Spleen (tissue), 7 donors: ENCODE results near the gene PLEKHA7.

Experiments used
- POLR2A ChIP-seq, 3 donors: fragments of 450-650 bp; IDR thresholded peaks; one replicate each; pipeline ENCODE4 v1.5.1; 2017; ENCODE audit warnings: antibody characterized with exemption in 3 of 3, mild to moderate bottlenecking in 1 of 3
- POLR2AphosphoS5 ChIP-seq, 3 donors: sonication (generic); formaldehyde crosslinking; IDR thresholded peaks; one replicate each; pipeline ENCODE4 v1.5.1; 2017; ENCODE audit warnings: antibody characterized with exemption in 3 of 3
- TF ChIP-seq, protein P1 (sequence below), 11 experiments: fragments of 200-600 bp in 7 of 11; fragments of 450-650 bp in 4 of 11; sonication (generic) in 4 of 11; IDR thresholded peaks in 8 of 11; conservative IDR thresholded peaks in 3 of 11; 1 replicate in 7 of 11; 2 replicates in 4 of 11; pipeline versions ENCODE4 v1.4.0 to v1.8.0; 2016 to 2021; ENCODE audit warnings: antibody characterized with exemption in 11 of 11, inconsistent platforms in 4 of 11, mild to moderate bottlenecking in 1 of 11
- donor health status: DM: no; HTN: no; CAD: no; lungs with moderate emphysema.
- donor health status: DM: no; HTN: no; CAD: no.
- donor health status: DM: no; HTN: no; CAD: no.

DNA sequence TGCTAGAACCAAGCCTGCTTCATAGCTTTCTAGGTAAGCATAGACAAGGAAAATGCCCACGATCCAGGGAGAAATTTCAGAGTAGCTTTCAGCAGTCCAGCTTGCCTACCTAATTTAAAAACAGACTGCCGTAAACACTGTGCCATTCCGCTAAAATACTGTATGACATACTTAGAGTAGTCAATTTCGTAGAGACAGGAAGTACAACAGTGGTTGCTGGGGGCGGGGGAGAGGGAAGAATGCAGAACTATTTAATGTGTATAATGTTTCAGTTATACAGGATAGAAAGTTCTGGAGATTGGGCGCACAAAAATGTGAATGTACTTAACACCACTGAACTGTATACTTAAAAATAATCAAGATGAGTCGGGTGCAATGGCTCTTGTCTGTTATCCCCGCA, 219.1 kb downstream of the PLEKHA7 start:
- TF ChIP-seq POLR2A (IDR thresholded peaks at IDR 0.05) (no peak), POLR2AphosphoS5 (IDR thresholded peaks at IDR 0.05) (no peak)
- TF ChIP-seq, protein P1, sequence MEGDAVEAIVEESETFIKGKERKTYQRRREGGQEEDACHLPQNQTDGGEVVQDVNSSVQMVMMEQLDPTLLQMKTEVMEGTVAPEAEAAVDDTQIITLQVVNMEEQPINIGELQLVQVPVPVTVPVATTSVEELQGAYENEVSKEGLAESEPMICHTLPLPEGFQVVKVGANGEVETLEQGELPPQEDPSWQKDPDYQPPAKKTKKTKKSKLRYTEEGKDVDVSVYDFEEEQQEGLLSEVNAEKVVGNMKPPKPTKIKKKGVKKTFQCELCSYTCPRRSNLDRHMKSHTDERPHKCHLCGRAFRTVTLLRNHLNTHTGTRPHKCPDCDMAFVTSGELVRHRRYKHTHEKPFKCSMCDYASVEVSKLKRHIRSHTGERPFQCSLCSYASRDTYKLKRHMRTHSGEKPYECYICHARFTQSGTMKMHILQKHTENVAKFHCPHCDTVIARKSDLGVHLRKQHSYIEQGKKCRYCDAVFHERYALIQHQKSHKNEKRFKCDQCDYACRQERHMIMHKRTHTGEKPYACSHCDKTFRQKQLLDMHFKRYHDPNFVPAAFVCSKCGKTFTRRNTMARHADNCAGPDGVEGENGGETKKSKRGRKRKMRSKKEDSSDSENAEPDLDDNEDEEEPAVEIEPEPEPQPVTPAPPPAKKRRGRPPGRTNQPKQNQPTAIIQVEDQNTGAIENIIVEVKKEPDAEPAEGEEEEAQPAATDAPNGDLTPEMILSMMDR (IDR thresholded peaks at IDR 0.05 in 8 of 11, conservative IDR thresholded peaks at IDR 0.05 in 3 of 11): no peak
